EL (cell line): Measurements from ENCODE around the gene B3GNT3.

Experiments used
- DNase-seq: peaks from one replicate; pipeline ENCODE4 v3.0.0-alpha.2; 2016

Gene B3GNT3, protein sequence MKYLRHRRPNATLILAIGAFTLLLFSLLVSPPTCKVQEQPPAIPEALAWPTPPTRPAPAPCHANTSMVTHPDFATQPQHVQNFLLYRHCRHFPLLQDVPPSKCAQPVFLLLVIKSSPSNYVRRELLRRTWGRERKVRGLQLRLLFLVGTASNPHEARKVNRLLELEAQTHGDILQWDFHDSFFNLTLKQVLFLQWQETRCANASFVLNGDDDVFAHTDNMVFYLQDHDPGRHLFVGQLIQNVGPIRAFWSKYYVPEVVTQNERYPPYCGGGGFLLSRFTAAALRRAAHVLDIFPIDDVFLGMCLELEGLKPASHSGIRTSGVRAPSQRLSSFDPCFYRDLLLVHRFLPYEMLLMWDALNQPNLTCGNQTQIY

DNA sequence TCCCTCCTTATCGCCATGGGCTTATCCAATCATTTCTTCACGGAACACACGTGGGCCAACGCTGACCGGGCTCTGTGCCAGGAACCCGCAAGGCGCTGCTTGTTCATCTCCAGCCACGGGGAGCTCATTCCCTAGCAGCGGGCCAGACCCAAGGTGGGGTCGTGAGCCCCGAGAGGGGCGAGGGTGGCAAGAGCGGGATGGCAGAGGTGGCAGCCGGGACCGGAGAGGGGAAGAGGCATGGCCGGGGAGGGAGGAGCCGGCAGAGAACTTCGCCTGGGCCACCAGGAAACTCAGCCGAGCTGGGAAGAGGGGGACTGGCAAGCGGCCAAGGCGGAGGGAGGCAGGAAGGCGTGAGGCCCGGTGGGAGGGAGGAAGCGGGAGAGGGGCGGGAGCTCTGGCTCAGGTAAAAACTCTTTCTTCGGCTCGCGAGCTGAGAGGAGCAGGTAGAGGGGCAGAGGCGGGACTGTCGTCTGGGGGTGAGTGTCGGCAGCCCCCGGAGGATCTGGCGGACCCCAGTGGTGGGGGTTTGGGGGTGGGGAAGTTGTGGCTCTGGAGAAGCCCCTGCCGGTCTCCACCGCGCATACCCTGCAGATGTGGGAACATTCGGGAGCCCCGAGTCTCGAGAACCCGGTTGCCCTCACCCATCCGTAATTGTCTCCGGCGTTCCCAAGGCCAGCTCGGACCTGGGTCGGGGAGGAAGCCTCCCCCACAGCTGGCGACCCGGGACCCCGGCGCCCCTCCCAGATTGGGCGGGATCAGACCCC, at the start of gene B3GNT3:
Gene B3GNT3, plus strand, starts transcription at position 408 of the 764 bp plus-strand sequence. CDS start 12,670 bp downstream, outside the sequence.
- peak; percentile 57 for DNase-seq

DNA sequence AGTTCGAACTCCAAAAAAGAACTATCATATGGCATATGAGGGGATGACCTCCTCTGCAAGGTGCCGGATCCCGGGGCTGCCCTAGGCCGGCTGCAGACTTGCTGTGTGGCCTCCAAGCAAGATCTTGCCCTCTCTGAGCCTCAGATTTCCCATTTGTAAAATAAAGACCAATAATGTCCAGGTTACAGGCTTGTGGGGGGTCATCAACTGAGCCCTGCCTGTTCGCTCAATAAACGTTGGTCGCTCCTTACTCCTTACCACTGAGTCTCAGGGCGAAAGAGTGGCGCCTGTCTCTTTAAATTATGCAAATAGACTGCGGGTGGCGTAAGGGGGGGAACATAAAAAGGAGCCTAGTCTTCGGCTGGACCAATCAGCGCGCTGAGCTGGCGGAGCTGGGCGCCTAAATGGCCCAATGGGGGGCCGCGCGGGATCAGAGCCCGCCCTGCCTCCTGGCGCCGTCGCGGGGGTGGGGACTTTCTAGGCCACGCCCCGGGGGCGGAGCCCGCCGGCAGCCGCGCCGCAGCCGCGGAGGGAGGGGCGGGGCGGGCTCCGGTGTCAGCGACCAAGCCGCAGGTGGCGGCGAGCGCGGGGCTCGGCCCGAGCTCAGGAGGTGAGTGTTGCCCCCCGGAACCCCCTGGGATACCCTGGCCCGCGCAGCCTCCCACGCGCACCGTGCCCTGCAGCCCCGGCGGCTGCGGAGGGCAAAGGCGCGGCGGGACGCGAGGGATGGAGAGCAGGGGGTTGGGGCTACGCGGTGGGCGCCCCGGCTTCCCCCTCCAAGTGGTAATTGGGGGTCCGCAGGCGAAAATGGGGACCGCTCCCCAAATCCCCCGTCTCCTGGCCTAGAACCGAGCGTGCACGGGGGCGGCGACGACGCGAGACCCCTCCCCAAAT, 47.5 kb upstream of the B3GNT3 start:
- peak; percentile 92 for DNase-seq

DNA sequence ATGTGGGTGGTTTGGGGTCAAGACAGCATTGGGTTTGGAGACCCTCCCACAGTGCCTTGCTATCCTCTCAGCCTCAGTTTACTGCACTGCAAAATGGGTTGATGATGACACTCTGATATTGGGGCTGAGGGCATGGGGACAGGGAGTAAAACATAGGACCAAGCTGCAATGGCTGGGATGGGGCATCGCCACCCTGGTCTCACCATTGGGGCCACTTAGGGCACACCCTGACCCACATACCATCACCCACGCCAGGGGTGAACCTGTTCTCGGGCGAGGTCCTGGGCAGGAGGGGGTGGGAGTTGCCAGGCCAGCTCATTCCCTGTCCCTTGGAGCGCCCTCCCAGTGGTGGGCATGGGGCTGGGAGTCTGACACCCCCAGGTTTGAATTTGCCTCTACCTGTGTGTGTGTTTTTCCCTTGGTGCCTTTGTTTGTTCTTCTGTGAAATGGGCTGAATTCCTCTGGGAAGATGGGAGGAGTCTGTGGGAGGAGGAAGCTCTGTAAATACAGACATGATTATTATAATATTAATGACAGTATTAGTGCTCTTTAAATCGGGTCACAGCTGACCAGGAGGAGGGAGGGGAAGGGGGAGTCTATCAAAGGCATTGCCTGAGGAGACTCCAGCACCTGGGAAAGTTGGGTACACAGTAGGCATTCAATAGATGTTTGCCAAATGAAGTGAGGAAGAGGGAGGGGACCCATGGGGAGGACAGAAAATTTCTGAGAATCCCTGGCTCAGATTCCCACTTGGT, 45.9 kb upstream of the B3GNT3 start:
- no peak for DNase-seq

DNA sequence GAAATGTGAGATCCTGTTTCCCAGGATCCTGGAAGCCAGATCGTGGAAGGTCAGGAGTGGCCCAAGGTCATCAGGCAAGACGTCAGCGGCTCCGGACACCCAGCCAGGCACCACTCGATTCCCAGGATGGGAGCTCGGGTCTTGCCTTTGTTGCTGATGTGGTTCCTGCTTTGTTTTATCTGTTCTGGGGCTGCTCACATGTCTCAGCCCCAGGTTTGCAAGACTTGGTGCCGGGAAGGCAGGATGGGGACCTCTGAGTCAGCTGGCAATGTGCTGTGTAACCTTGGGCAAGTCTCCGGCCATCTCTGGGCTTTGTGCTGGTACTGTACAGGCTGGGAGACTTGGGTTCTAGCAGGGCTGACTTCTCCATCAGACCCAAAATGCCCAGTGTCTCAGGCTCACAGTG, 45.0 kb upstream of the B3GNT3 start:
- no peak for DNase-seq

DNA sequence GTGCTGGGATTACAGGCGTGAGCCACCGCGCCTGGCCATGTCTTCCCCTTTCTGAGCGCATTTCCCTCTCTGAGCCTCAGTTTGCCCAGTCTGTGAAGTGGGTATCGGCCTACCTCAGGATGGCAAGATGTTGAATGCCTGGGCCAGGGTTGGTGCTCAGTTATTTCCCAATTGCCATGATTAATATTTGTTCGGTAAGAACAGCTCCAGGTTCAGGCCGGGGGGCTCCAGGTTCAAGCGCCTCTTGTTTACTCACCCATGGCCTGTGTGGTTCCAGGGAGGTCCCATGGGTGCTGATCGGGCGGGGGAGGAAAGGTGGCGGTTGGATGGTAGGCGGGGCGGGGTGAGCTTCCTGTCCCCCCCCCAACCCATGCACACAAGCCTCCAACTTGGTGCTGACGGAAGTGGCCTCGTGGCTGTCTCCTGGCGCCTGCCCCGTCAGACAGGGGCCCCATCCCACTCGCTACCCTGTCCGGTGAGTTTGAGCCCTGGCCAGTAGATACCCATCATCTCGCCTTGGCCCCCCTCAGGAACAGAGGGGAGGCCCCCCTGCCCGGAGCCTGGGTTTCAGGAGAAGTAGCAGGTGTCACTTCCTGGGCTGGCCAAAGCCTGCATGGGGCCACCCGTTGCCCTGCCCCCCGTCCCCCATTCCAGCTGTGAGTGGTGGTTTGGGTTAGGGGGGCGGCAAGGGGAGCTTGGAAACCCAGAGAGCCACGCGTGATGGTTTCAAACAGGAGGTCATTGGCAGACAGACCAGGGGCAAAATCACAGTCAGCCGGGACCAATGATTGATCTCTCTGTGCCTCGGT, 43.6 kb upstream of the B3GNT3 start, which contains the start of gene FCHO1:
Gene FCHO1, plus strand, starts transcription at position 375 of the 809 bp plus-strand sequence. CDS start 3,688 bp downstream, outside the sequence.
- DNase-seq = no peak

DNA sequence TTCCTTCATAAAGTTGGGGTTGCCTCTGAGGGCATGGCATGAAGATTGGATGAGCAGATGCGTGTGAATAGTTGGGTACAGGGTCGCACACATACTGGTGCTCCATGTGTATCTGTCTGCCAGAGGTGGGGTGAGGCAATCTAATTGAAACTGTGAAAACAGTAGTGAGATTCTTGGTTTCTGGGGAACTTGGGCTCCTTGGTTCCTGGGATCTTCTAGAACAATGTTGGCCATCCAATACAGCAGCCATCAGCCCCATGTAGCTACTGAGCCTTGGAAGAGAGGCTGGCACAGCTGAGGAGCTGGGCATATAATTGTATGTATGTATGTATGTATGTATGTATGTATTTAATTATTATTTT, 43.0 kb upstream of the B3GNT3 start:
- no peak for DNase-seq

DNA sequence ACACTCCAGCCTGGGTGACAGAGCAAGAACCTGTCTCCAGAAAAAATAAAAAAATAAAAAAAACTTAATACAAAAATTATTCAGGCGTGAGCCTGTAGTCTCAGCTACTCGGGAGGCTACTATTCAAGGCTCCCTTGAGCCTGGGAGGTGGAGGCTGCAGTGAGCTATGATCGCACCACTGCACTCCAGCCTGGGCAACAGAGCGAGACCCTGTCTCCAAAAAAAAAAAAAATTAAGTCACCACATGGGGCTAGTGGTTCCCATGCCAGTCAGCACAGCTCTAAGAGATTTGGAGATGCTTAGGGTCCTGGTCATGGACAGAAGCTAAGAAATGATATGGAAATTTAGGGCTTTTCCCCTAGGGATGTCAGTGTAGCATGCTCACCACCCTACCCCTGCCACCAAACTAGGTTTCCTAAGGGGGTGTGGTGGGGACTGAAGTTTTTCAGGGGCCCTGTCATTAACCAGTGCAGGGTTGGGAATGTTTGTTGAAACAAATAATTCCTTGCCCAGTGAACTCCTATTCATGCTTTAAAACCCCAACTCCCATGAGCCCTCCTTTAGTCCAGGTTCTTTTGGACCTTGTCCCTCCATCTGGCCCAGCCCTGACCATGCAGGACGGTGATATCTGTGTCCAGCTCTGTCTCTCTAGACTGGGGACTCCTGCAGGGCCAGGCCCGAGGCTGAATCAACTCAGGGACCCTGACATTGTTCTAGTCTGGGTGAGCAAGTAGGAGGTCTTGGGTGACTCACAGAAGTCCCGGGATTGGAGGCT, 41.9 kb upstream of the B3GNT3 start:
- DNase-seq = no peak

DNA sequence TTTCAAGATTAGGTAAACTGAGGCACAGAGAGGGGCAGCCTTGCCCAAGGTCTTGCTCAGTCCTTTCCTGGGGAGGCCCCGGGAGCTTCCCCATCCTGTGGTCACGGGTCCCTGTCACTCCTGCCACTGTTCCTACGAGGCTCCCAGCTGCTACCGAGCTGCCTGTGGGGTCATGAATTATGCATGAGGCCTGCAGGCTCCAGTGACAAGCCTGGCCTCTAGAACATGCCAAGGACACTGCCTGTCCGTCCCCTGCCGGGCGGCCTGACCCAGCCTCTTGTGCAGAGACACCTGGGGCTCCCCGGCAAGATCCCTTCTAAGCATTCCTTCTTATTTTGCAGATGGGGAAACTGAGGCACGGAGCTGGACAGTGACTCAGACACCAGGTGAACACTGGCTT, 41.0 kb upstream of the B3GNT3 start:
- DNase-seq = no peak

DNA sequence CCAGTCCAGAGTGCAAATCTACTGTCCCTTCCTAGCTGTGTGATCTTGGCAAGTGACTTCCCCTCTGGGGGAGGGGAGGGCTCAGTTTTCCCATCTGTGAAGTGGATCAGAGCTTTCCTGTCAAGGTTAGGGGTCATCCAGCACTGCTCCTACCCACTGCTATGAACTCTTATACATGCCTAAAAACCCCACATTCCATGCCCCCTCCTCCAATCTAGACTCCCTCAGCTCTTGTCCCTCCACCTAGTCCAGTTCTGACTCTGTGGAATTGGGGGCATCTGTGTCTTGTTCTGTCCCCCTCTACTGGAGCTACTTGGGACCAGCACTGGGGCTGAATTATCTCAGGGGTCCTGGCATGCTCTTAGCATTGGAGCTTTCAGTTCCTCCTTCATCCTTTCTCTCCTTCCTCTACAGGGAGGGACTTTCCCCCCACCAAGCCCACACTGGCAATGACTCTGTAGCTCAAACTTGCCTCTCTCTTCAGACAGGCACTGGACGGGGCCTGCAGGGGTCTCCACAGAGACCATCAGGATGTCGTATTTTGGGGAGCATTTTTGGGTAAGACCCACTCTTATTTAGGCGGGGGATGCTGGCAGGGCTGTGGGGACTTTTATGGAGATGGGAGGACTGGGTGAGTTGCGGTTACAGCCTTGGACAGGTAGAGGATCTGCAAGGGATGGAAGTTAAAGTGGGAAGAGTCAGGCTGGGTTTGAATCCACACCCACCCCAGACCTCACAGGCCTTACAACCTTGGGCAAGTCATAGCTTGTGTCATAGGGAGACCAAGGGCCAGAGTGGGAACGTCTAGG, 40.1 kb upstream of the B3GNT3 start:
- DNase-seq = no peak

DNA sequence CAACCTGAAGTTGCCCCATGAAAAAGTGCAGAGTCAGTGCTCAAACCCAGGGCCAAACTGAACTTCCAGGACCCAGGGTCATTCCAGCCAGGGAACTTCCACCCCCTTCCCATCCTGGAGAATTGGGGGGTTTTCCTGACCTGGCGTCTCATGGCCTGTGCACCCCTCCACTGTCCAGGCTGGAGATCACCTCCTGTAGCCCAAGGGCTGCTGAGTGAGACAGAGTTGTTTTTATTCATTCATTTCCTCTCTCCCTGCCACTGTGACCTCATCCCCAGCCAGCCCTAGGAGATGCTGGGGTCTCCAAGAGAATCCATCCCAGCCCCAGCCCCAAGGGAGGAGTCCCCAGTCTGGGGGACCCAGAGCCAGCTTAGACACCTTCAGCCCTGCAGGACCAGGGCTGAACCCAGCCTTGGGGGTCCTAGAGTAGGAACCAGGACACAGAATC, 39.5 kb upstream of the B3GNT3 start:
- DNase-seq = no peak

DNA sequence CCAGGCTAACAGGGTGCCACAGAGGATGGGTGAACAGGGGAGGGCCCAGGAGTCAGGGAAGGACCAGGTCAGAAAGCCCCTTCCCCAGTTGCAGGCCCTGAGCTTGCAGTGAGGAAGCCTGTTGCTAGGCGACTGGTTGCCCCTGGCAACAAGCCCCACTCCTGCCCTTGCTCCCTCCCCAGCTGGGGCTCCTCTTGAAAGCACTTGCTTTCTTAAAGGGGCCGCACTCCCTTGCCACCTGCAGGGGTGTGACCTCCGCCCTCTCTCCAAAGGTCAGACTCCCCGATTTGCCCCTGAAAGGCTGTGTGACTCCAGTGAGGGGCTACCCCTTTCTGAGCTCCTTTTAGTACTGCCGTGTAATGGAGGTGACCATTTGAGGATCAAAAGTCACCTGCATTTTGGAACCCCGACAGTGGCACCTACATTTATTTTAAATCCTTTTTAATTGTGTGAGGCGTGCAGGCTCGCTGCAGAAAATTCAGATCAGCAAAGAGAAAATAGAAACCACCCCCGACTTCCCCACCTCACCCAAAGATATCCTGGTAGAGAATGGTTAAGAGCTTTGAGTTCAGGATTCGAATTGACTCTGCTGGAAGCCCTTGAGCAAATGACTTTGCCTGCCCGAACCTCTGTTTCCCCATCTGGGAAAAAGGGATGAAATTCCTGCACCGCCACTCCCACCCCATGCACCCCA, 38.8 kb upstream of the B3GNT3 start:
- peak; percentile 31 for DNase-seq

DNA sequence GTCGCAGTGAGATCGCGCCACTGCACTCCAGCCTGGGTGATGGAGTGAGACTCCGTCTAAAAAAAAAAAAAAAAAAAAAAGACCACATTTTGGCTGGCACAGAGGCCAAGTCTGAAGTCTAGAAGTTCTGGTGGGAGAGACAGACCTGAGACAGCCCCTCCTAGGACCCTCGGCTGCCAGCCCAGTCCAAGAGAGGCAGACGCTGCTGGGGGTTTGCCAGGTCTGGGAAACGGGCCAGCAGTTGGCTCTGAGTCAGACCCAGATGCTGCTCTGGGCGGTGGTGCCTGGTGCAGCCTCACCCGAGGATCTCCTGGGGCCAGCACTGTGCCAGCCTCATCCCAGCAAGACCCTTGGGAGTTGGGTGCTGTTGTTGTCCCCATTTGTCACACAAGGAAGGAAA, 37.8 kb upstream of the B3GNT3 start:
- peak; percentile 67 for DNase-seq

DNA sequence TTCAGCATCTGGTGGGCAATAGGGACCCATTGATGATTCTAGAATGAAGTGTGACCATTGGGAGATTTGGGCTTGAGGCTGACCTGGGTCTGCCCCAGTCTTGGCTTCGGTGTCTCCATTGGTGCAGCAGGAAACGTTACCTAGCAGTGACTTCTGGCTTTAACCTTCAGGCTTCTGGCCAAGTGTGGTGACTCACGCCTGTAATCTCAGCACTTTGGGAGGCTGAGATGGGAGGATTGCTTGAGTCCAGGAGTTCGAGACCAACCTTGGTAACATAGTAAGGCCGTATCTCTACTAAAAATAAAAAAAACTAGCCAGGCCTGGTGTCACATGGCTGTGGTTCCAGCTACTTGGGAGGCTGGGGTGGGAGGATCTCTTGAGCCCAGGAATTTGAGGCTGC, 36.4 kb upstream of the B3GNT3 start:
- DNase-seq = no peak

DNA sequence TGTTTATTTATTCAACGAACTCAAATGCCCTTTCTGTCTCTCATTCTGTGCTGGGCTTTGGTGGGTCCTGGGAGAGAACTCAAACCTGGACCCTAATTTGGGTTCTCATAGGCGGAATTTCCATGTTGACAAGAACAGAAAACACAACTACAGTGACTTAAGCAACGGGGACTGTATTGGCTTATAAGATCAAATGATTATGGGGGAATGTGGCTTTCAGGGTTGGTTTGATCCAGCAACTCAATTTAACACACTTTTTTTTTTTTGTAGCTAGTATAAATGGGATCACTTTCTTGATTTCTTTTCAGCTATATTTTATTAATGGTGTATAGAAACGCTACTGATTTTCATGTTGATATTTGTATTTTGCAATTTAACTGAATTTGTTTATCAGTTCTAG, 33.8 kb upstream of the B3GNT3 start:
- DNase-seq = no peak

DNA sequence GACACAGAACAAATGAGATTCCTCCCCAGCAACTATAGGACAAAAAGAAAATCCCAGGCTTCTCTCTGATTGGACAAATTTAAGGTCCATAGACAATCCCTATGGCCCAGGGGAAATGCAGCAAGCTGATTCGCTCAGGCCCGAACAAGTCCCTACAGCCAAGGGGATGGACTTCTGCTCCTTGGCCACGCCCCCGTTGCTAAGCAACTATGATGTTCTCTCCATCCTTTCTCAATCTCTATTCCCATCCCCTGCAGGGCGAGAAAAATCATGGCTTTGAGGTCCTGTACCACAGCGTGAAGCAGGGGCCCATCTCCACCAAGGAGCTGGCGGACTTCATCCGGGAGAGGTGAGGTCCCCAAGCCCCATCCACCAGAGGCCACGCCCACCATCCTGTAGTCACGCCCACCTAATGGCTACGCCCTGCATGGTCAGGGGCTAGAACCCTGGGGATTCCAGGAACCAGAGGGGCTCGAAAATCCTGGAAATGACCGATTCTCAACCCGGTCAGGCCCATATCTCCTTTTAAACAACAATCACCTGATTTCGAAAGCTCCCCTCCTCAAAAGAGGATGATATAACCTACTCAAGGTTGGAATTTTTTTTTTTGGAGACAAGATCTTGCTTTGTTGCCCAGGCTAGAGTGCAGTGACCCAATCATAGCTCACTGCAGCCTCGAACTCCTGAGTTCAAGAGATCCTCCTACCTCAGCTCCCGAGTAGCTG, 32.3 kb upstream of the B3GNT3 start:
- DNase-seq = peak; percentile 63

DNA sequence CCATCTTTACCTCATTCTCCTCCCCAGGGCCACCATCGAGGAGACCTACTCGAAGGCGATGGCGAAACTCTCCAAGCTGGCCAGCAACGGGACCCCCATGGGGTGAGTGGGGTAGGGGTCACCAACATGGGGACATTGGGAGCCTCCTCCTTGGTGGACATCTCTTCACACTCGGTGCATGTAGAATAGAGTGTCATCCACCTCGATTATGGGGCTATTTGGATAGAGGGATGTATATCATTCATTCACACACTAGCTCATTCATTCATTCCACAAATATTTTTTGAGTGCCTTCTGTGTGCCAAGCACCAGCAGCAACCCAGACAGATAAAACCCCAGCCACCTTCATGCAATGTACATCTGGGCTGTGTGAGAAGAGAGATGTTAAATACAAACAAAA, 30.6 kb upstream of the B3GNT3 start:
- DNase-seq = no peak

DNA sequence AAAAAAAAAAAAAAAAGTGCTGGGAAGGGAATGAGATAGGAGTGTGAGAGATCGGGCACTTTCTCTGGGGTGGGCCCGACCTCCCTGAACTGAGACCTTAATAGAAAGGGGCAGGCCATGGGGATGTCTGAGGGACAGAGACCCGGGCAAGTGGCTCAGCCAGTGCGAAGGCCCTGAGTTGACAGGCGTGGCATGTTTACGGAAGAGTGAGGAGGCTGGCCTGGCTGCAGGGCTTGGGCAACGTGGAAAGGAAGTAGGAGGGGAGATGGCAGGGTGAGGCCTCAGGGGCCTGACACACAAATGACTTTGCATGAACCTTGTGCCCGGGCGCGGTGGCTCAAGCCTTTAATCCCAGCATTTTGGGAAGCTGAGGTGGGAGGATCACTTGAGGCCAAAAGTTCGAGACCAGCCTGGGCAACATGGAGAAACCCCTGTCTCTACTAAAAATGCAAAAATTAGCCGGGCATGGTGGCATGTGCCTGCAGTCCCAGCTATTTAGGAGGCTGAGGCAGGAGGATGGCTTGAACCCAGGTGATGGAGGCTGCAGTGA, 29.8 kb upstream of the B3GNT3 start:
- no peak for DNase-seq

DNA sequence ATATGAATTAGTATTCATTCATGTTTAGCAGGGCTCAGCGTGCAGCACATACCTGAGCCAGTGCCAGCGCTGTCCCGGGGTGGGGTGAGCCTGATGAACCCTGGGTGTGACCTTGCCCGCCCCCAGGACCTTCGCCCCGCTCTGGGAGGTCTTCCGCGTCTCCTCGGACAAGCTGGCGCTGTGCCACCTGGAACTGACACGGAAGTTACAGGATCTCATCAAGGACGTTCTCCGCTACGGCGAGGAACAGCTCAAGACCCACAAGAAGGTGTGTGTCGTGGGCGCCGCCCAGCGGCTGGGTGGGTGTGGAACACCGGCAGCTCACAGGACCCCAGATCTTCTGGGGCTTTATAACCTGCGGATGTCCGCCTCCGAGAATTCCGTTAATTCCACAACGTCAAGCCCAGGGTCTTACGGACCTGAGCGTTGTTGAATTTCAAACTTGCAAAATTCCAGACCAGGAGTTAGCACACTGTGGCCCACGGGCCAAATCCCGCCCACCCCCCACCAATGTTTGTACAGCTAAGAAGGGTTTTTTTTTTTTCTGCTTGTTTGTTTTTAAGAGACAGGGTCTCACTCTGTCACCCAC, 28.3 kb upstream of the B3GNT3 start:
- DNase-seq = peak; percentile 80
